HUES48 (cell line): ENCODE results near the gene TSPYL4.
"Not testable (repeated sequence)": the region's sequence is repeated elsewhere in the genome, so short reads cannot be mapped to it uniquely, and the experiment has no call there.

Experiments used
- H3K27ac ChIP-seq: one replicate; pipeline ENCODE4 v1.7.0; 2013; ENCODE audit warnings: low read depth, low read length, inconsistent platforms
- H3K27me3 ChIP-seq: 2 replicates; pipeline ENCODE4 v1.6.1; 2013; ENCODE audit warnings: mild to moderate bottlenecking, low read length; ENCODE audit not compliant: control insufficient read depth, insufficient read depth
- H3K36me3 ChIP-seq: 2 replicates; pipeline ENCODE4 v1.6.1; 2013; ENCODE audit warnings: low read length; ENCODE audit not compliant: control insufficient read depth, insufficient read depth
- H3K4me1 ChIP-seq: 2 replicates; pipeline ENCODE4 v1.6.1; 2013; ENCODE audit warnings: mild to moderate bottlenecking, low read length; ENCODE audit not compliant: control insufficient read depth, insufficient read depth
- H3K4me3 ChIP-seq: 2 replicates; pipeline ENCODE4 v1.5.1; 2013; ENCODE audit warnings: mild to moderate bottlenecking, low read depth, low read length
- H3K9ac ChIP-seq: 2 replicates; pipeline ENCODE4 v1.6.1; 2013; ENCODE audit warnings: mild to moderate bottlenecking, low read depth, low read length, moderate library complexity
- H3K9me3 ChIP-seq: 2 replicates; pipeline ENCODE4 v1.6.1; 2013; ENCODE audit warnings: low read length; ENCODE audit not compliant: control insufficient read depth, insufficient read depth

Gene TSPYL4

DNA sequence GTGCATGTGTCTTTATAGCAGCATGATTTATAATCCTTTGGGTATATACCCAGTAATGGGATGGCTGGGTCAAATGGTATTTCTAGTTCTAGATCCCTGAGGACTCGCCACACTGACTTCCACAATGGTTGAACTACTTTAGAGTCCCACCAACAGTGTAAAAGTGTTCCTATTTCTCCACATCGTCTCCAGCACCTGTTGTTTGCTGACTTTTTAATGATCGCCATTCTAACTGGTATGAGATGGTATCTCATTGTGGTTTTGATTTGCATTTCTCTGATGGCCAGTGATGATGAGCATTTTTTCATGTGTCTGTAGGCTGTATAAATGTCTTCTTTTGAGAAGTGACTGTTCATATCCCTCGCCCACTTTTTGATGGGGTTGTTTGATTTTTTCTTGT is 31.1 kb upstream of the TSPYL4 start:
- not testable (repeated sequence) for H3K9ac ChIP-seq, H3K27ac ChIP-seq
- peaks cover 15% of the 10 kb centered on the region for H3K4me1 ChIP-seq

DNA sequence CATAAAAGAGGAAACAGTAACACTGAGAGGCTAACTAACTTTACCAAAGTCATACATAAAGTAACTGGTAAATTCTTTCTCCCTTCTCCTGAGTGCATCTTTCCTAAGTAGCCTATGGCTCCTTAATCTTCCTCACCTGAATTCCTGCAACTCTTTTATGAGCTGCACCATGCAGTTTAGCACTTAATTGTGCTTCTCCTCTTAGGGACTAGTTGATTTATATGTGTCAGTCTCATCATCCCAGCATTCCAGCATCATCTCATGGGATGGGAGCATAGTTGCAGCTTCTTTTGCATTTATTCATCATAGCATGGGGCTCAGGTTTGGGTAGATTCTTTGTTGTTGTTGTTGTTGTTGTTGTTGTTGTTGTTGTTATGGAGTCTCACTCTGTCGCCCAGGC is 29.3 kb upstream of the TSPYL4 start:
- no peak overlapping the region for H3K4me3 ChIP-seq

More for the DNA sequence above, 31.1 kb upstream of the TSPYL4 start:
- H3K36me3 ChIP-seq, H3K4me3 ChIP-seq, H3K9me3 ChIP-seq, H3K27me3 ChIP-seq: not testable (repeated sequence)

DNA sequence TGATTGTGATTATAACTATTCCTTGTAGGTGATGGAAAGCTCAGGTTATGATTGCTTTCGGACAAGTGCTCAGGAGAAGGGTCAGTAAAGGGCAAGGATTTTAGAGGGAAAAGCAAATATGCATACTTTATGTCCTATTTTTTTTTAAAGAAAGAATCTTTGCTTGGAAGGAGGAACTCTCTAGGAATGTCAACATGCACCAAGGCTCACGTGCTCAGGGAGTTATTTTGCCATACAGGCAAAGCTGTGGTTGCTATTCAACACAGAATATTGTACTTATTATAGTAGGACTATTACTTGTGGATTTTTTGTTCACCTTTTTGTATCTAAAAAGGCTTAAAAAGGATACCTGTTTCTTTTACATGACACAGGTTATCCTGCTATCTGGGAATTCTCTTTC is 28.8 kb upstream of the TSPYL4 start:
- H3K4me1 ChIP-seq, result peaks cover 22% of the 10 kb centered on the region
- no peak overlapping the region for H3K27ac ChIP-seq
- H3K9me3 ChIP-seq, result no peaks in the 10 kb centered on the region
- H3K9ac ChIP-seq, result no peak overlapping the region
- peaks cover 7% of the 10 kb centered on the region for H3K36me3 ChIP-seq
- no peak overlapping the region for H3K4me3 ChIP-seq
- no peaks in the 10 kb centered on the region for H3K27me3 ChIP-seq

More for the DNA sequence above, 29.3 kb upstream of the TSPYL4 start:
- peaks cover 21% of the 10 kb centered on the region for H3K4me1 ChIP-seq
- H3K36me3 ChIP-seq, result peaks cover 3% of the 10 kb centered on the region
- no peaks in the 10 kb centered on the region for H3K27me3 ChIP-seq
- H3K9ac ChIP-seq, result no peak overlapping the region
- no peak overlapping the region for H3K27ac ChIP-seq
- no peaks in the 10 kb centered on the region for H3K9me3 ChIP-seq

DNA sequence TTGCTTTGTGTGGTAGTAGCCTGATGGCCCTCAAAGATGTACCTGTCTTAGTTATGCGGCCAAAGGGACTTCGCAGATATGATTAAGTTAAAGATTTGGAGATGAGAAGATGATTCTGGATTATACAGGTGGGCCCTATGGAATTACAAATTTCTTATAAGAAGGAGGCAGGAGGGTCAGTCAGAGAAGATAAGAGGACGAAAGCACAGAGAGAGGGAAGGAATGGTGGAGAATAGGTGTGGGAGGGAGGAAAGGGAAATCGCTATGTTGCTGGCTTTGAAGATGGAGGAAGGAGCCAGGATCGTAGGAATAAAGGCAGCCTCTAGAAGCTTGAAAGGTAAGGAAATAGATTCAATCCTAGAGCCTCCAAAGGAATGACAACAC is 27.1 kb upstream of the TSPYL4 start:
- peak overlapping the region; percentile 100; the same call in 1 of the 2 replicates for H3K4me3 ChIP-seq
- no peaks in the 10 kb centered on the region for H3K27me3 ChIP-seq
- H3K27ac ChIP-seq, result no peak overlapping the region
- H3K9me3 ChIP-seq, result no peaks in the 10 kb centered on the region
- peaks cover 36% of the 10 kb centered on the region for H3K4me1 ChIP-seq
- H3K36me3 ChIP-seq, result peaks cover 11% of the 10 kb centered on the region
- H3K9ac ChIP-seq, result no peak overlapping the region

DNA sequence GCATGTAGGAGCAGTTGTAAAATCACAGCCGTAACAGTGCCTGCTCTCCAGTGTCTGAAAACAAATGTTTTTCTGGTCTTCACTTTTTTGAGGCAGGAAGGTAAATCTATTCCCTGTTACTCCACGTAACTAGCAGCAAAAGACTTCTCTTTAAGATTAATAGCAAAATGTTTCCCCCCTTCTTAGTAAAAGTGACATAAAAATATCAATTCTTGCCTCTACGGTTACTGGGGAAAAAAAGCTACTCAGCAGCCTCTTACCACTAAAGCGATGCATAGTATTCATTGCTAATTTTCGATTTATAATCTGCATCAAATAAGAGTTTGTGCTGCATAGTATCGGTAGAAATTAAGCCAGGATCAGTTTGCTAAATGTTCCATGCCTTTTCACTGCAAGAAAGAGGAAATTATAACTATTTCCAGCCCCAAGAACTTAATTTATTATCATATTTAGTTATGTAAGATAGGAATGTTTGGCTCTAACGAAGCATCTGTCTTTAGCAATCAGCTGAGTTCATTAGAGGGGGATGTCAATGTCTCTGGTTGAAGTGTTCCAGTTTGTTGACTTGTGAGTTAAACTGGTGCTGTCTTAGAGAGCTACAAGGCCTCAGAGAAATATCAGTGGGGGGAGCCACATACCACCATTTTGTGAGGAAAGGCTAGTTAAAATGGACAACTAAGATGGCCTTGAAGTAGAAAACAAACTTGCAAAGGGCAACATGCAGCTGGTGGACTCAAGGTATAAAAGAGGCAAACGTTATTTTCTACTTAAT is 26.5 kb upstream of the TSPYL4 start:
- H3K4me1 ChIP-seq, result peaks cover 37% of the 10 kb centered on the region
- H3K36me3 ChIP-seq, result peaks cover 11% of the 10 kb centered on the region
- peak overlapping the region; percentile 100 for H3K4me3 ChIP-seq
- H3K27me3 ChIP-seq, result no peaks in the 10 kb centered on the region
- H3K9ac ChIP-seq, result peak overlapping the region; percentile 97
- H3K9me3 ChIP-seq, result no peaks in the 10 kb centered on the region
- H3K27ac ChIP-seq, result peak overlapping the region; percentile 97

DNA sequence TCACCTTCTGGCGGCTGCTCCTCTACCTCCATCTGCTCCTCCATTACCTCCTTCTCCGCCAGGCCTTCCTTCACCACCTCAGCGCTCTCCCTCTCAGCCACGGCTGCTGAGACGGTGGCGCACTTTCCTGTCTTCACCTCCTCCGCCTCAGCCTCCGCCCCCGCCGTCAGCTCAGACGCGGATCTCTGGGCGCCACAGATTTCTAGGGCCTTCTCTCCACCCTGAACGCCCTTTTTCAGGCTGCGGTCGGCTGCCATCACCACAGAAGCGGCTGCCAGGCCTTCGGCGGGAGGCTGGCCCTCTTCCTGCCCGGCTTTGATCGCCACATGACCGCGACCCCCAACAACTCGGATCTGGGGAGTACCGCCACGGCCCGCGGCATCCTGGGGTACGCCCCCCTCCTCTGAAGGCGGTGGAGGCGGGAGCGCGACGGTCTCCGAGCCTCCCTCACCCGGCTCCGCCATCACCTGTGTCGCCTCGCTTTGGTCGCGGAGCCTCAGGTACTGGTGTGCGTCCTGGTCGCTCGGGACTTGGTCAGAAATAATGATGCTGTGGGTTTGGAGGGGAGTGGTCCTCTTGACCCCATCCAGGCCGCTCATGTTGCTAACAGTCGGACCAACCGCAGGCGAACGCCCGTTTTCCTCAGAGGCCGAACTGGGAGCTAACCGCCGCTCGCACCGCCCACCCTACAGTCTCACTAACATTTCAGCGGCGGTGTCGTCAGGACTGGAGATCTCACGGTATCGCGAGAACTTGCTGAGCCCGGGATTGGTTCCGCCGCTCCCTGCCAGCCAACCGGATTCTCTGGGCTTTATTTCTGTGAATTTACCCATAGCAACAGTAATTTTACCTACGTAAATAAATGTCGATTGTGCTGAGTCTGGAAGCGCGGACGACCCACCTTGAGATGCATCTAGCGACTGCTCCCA is 25.6 kb upstream of the TSPYL4 start, which contains the start of gene TSPYL1:
TSS of gene TSPYL1 (minus strand) at position 699 of the 929 bp plus-strand sequence. CDS start at position 599, 100 bp downstream.
- Histone ChIP-seq H3K4me1 (peaks cover 37% of the 10 kb centered on the region), H3K4me3 (peak within 1 kb of the TSS; percentile 100), H3K9me3 (no peaks in the 10 kb centered on the region), H3K36me3 (peaks cover 11% of the 10 kb centered on the region), H3K9ac (peak within 1 kb of the TSS; percentile 97), H3K27ac (peak within 1 kb of the TSS; percentile 97), H3K27me3 (no peaks in the 10 kb centered on the region)

DNA sequence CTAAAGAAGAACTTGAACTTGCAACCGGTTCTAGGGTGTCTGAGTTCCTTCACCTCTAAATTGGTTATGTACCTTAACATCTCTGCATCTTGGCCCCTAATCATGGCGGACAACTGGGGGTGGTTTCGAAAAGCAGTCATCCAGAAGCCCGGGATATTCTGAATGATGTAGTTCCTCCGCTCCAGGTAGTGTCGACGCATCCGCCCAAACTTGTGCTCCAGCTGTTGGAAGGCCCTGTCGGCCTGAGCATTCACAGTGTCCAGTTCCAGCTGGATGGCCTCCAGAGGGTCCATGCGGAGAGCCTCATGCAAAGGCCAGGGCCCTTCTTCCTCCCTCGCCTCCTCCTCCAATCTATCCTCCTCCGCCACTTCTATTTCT is 25.0 kb upstream of the TSPYL4 start:
- no peaks in the 10 kb centered on the region for H3K27me3 ChIP-seq
- no peaks in the 10 kb centered on the region for H3K9me3 ChIP-seq
- H3K4me3 ChIP-seq, result peak overlapping the region; percentile 100
- H3K27ac ChIP-seq, result peak overlapping the region; percentile 97
- peaks cover 37% of the 10 kb centered on the region for H3K4me1 ChIP-seq
- peak overlapping the region; percentile 97 for H3K9ac ChIP-seq
- peaks cover 11% of the 10 kb centered on the region for H3K36me3 ChIP-seq

DNA sequence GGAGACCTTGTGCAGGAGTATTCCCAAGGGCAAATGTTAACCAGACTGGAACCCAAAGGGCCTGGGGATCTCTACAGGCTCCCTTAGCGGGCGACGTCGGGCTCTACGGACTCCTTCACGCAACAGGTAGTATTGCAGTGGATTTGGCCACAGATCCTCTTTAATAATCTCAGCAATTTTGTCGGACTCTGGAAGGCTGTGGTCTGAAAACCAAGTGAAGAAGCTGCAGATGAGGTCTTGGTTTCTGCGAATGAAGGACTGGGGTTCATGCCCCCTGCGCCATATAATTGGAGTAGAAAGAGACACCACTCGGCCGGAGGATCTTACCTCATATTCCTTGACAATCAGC is 24.6 kb upstream of the TSPYL4 start:
- H3K4me1 ChIP-seq, result peaks cover 37% of the 10 kb centered on the region
- H3K27me3 ChIP-seq, result no peaks in the 10 kb centered on the region
- H3K4me3 ChIP-seq, result peak overlapping the region; percentile 100
- no peak overlapping the region for H3K27ac ChIP-seq
- peaks cover 12% of the 10 kb centered on the region for H3K36me3 ChIP-seq
- no peak overlapping the region for H3K9ac ChIP-seq
- no peaks in the 10 kb centered on the region for H3K9me3 ChIP-seq

DNA sequence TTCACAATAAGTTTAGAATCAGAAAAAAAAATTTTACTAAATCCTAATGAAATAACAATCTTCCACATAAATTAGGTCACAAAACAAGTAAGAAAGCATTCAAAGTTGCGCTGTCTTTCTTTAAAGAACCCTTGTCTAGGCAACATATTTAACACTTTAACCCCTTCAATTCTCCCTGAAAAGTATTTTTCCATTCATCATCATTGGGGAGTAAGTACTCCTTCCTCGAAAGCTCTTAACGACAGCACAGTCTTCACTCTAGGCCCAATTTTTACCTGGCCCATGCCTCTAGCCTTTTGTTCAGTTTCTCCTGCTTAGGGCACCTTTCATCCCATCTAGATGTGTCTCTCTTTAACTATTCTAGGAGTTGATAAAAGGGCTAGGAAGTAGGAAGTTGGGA is 23.2 kb upstream of the TSPYL4 start:
- H3K9me3 ChIP-seq, result no peaks in the 10 kb centered on the region
- peaks cover 14% of the 10 kb centered on the region for H3K36me3 ChIP-seq
- H3K9ac ChIP-seq, result no peak overlapping the region
- H3K27ac ChIP-seq, result no peak overlapping the region
- no peaks in the 10 kb centered on the region for H3K27me3 ChIP-seq
- peaks cover 39% of the 10 kb centered on the region for H3K4me1 ChIP-seq
- H3K4me3 ChIP-seq, result peak overlapping the region; percentile 100

DNA sequence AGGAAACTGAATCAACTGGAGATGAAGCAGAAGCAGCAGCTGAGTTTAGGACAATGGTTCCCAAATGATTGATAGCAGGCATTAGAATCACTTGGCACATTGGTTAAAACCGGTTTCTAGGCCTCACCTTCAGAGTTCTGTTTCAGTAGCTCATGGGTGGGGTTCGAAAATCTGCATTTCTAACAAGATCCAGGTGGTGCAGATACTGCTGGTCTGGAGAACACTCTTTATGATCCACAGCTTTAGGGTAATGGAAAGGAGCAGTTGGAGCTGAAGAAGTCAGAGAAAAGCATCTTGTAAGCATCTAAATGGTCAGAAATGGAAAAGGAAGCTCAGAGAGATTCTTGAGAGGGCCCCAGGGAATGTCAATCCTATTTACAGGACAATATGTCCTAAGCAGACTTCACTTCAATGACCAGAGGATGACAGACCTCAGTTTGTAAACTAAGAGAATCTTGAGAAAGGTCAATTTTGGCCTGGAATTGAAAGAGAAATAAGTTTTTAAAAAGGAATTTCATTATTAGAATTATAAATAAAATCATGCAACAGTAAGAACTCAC is 17.4 kb upstream of the TSPYL4 start:
- Histone ChIP-seq H3K27me3 (no peaks in the 10 kb centered on the region), H3K9me3 (no peaks in the 10 kb centered on the region), H3K27ac (peak overlapping the region; percentile 71), H3K9ac (no peak overlapping the region), H3K4me3 (peak overlapping the region; percentile 3; the same call in 1 of the 2 replicates), H3K4me1 (peaks cover 29% of the 10 kb centered on the region), H3K36me3 (peaks cover 3% of the 10 kb centered on the region)
